HG03469 (cell line): ENCODE measurements around the gene SLX1A.
"Not testable (repeated sequence)": the region's sequence is repeated elsewhere in the genome, so short reads cannot be mapped to it uniquely, and the experiment has no call there.

Source experiments
- ATAC-seq: cut with Tn5 transposase; IDR thresholded peaks from one replicate; pipeline ENCODE4 v1.9.1; 2021; ENCODE audit warnings: mild to moderate bottlenecking, moderate library complexity, moderate number of reproducible peaks; ENCODE audit not compliant: unreplicated experiment

SLX1A gene

DNA sequence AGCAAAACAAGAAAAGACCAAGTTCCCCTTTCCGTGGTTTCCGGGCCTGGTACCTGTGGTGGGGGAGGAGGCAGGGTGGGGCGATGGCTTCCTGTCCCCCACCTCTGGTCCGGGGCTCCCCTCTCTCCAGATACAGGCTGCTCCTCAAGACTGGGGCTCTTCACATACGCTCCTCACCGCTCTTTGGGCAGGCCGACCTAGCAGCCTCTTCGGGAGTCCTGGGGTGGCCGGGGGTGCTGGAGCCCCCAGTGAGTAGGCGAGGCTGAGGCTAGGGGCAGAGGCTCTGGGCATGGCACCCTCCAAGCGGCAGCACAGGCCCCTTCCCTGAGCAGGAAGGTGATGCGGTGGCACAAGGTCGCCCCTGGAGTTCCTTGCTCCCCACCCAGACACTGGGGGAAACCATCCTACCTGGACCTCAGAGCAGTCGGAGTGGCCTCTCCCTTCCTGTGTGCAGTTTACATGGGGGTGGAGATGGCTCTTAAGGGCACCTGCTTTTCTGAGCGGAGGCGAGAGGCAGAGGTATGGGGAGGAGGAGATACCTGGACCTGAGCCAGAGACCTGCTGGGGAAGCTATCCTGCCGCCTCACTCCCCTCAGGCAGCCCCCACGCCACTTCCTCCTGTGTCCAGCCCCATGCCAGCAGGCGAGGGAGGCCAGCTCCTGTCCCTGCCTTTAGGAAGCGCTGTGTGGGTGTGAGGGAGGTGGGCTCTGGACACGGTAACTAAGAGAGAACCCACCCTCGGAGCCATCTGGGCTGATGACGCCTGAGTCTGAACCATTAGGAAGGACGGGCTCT is 9.4 kb upstream of the SLX1A start:
- no peak for ATAC-seq

DNA sequence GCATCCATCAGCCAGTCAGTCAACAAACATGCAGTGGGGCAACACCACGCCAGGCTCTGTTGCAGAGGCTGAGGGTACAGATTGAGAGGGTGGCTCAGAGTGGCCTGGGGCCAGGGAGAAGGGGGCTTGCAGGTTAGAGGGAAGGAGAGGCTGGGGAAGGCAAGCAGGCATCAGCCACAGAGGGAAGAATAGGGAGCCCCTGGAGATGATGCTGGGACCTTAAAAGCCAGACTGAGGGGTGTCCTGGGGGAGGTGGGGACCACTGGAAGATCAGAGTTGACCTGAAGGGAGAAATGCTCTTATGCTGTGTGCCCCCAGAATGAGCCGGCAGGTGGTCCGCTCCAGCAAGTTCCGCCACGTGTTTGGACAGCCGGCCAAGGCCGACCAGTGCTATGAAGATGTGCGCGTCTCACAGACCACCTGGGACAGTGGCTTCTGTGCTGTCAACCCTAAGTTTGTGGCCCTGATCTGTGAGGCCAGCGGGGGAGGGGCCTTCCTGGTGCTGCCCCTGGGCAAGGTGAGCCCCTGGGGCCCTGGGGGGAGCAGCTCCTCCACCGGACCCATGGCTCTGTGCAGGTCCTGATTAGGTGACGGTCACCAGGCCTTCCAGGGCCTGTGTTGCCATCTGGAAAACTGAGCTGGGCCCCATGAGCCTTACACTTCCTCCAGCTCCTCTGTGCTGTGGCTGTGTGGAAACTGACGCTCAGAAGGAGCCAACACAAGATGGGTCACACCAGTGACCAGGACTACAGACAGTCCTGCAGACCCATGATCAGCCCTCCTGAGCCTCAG is 8.6 kb upstream of the SLX1A start:
- no peak for ATAC-seq

DNA sequence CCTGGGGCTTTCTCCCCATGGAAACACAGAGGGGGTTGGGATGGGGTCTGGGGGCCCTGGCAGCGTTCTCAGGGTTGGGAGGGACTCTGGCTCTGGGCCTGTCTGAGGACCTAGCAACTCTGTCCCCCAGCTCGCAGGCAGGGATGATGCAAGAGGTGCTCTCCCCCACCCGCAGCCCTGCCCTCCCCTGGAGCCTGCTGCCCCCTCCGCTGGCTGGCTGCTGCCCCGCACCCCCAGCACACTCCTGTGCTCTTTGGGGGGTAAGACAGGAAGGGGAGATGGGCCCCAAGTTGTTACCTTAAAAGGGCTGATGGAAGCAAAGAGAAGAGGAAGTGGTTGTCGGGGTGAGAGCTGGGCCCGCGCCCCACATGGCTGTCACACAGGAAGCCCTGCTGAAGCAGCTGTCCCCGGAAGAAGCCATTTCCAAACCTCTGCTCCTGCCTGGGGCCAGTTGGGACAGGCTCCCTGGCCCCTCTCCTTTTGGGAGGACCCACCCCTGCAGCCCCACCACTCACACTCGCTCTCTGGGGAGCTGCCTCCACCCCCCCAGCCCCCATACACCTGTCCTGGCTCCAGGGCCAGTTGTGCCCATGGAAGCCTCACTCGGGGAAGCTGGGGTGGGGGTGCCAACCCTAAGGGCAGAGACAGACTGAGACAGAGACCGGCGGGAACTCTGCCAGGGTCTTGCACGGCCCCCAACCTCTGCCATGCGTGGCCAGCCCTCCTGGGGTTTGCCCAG is 7.8 kb upstream of the SLX1A start:
- no peak for ATAC-seq

DNA sequence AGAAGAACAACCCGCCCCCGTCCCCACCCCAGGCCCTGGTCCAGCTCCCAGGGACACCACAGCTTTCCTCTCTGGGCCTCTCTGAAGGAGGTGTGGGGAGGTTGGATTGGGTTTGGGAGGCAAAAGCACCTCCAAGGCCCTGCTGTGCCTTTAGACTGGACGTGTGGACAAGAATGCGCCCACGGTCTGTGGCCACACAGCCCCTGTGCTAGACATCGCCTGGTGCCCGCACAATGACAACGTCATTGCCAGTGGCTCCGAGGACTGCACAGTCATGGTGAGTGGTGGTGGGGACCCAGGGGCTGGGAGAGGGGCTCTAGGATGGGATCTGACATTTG is 7.3 kb upstream of the SLX1A start:
- no peak for ATAC-seq

DNA sequence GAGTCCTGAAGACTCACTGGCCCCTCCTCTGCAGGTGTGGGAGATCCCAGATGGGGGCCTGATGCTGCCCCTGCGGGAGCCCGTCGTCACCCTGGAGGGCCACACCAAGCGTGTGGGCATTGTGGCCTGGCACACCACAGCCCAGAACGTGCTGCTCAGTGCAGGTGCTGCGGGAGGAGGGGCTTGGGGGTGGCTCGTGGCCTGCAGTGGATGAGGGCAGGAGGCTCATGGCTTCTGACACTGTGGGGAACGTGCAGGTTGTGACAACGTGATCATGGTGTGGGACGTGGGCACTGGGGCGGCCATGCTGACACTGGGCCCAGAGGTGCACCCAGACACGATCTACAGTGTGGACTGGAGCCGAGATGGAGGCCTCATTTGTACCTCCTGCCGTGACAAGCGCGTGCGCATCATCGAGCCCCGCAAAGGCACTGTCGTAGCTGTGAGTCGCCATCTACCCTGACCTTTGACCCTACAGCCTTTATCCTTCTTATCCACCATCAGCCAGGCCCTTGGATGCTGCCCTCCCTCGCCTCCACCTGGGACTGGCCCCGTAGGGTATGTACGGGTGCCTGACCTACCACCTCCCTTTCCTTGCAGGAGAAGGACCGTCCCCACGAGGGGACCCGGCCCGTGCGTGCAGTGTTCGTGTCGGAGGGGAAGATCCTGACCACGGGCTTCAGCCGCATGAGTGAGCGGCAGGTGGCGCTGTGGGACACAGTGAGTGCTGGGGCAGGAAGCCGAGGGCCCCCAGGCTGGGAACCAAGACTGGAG is 6.7 kb upstream of the SLX1A start:
- ATAC-seq, result no peak

DNA sequence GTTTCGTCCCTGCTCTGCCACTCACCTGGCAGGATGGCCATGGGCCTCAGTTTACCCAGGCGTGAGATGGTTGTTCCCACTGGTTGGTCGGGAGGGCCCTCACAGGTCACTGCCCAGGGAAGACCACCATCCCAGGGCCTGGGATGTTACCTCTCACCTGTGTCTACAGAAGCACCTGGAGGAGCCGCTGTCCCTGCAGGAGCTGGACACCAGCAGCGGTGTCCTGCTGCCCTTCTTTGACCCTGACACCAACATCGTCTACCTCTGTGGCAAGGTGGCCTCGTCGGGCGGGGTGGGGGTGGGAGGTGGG is 6.2 kb upstream of the SLX1A start:
- ATAC-seq, result no peak

DNA sequence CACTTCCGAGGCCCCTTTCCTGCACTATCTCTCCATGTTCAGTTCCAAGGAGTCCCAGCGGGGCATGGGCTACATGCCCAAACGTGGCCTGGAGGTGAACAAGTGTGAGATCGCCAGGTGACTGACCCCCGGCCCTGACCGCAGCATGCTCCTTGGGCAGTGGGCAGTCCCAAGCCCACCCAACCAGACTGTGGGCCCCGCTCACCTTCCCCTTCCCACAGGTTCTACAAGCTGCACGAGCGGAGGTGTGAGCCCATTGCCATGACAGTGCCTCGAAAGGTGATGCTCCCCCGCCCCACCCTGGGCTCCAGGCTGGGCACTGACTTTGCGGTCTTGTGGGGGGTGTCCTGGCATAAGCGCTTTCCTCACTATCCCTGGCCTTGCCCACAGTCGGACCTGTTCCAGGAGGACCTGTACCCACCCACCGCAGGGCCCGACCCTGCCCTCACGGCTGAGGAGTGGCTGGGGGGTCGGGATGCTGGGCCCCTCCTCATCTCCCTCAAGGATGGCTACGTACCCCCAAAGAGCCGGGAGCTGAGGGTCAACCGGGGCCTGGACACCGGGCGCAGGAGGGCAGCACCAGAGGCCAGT is 5.6 kb upstream of the SLX1A start:
- no peak for ATAC-seq

DNA sequence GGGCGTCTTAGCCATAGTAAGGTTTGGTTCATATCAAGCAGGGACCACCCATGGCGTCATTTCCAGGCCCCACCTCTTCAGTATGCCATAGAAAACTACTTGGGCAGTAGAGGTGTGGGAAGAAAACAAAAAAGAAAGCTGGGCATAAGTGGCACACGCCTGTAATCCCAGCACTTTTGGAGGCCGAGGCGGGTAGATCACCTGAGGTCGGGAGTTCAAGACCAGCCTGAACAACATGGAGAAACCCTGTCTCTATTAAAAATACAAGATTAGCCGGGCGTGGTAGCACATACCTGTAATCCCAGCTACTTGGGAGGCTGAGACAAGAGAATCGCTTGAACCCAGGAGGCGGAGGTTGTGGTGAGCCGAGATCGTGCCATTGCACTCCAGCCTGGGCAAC is 2.5 kb upstream of the SLX1A start:
- not testable (repeated sequence) for ATAC-seq

DNA sequence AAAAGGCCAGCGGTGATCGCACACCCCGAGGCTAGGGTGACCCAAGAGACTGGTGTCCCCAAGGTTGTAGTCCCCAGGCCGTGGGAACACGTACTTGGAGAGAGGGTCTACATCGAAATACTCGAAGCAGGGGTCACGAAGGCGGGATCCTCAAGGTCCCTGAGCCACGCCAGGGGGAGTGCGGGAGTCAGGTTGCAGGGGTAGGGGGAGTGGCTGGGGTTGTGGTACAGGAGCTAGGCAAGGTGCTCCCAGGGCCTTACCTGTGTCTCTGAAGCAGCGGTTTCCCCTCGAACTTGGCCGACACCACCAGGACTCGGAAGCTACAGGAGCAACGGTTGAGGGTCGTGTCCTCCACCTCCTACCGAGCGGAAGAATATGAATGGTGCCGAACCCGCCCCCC is 577 bp upstream of the SLX1A start:
- not testable (repeated sequence) for ATAC-seq

DNA sequence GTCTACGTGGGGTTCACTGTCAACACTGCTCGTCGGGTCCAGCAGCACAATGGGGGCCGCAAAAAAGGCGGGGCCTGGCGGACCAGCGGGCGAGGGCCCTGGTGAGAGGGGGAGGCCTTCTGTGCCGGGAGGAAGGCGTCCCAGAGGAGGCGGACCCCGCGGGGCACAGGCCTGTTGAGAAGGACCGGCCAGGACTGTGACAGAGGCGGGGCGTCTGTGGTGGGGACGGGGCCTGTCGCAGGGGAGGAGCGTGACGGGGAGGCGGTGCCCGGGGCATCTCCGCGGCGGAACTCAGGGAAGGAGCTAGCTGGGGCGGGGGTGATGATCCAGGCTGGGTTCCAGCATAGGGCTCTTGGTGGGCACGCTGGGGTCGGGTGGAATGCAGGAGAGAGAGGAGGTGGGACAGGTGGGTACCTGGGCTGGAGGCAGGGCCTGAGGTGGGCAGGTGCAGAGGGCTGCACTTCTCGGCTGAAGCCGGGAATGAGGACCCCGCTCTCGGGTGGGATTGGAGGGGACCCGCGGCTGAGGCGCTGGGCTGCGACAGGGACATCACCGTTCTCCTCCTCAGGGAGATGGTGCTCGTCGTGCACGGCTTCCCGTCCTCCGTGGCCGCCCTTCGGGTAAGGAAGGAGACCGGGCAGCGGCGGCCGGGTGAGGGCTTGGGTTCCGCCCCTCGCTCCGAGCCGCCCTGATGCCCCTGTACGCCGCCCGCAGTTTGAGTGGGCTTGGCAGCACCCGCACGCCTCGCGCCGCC is 674 bp downstream of the SLX1A start:
- peak; percentile 19 for ATAC-seq

DNA sequence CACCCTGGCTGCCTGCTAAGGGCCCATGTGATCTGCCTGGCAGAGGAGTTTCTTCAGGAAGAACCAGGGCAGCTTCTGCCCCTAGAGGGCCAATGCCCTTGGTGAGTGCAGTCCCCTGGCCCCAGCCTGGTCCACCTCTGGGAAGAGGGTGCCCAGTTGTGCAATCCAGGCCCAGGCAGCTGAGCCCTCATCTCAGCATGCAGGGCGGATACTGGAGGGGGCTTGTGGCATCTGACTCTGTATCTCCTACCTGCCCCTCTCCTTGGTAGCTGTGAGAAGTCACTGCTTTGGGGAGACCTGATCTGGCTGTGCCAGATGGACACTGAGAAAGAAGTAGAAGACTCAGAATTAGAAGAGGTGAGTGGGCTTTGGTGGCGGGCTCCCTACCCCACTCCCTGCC is 3.3 kb downstream of the SLX1A start:
- not testable (repeated sequence) for ATAC-seq

DNA sequence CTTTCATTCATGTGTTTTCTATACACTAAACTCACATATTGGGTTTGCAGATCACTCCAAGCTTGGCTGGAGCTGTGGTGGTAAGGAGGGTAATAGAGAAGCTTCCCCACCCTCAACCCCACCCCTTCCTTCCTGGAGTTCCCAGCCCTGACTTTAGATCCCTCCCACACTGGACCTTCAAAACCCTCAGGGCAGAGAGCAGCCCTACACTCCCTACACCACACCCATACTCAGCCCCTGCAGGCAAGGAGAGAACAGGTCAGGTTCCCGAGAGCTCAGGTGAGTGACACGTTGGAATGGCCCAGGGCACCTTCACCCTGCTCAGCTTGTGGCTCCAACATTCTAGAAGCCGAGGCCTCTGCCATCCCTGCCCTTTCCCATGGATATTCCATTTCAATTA is 5.4 kb downstream of the SLX1A start, which contains the start of gene SULT1A3:
TSS of gene SULT1A3 (plus strand) at position 207 of the 400 bp plus-strand sequence. CDS start 1,474 bp downstream, outside the sequence.
- ATAC-seq, result not testable (repeated sequence)

DNA sequence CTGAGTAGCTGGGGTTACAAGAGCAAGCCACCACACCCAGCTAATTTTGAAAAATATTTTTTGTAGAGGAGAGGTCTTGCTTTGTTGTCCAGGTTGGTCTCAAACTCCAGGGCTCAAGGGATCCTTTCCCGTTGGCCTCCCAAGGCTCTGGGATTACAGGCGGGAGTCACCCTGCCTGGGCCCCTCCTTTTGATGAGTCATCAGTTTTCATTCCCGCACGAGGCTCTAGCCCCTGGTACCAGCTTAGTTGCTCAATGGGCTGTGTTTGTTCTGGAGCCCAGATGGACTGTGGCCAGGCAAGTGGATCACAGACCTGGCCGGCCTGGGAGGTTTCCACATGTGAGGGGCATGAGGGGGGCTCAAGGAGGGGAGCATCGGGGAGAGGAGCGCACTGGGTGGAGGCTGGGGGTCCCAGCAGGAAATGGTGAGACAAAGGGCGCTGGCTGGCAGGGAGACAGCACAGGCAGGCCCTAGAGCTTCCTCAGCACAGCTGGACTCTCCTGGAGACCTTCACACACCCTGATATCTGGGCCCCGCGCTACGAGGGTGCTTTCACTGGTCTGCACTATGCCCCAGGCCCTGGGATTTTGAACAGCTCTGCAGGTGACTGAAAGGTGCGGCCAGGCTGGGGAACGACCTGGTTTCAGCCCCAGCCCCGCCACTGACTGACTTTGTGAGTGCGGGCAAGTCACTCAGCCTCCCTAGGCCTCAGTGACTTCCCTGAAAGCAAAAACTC is 6.1 kb downstream of the SLX1A start:
- not testable (repeated sequence) for ATAC-seq

DNA sequence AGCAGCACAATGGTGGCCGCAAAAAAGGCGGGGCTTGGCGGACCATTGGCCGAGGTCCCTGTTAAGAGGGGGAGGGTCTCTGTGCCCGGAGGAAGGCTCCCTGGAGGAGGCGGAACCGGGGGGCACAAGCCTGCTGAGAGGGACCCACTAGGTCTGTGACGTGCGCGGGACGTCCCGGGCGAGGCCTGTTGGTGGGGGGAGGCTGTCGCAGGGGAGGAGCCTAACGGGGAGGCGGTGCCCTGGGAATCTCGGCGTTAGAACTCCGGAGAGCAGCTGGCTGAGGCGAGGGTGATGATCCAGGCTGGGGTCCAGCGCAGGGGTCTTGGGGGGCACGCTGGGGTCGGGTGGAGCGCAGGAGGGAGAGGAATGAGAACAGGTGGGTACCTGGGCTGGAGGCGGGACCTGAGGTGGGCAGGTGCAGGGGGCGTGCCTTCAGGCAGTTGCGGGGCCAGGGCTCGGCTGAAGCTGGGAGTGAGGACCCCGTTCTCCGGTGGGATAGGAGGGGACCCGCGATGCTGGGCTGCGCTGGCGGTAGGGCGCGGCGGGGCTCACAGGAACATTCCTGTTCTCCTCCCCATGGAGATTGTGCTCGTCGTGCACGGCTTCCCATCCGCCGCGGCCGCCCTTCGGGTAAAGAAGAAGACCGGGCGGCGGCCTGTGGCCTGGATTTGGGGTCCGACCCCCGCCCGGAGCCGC is 12.0 kb downstream of the SLX1A start:
- ATAC-seq, result not testable (repeated sequence)

DNA sequence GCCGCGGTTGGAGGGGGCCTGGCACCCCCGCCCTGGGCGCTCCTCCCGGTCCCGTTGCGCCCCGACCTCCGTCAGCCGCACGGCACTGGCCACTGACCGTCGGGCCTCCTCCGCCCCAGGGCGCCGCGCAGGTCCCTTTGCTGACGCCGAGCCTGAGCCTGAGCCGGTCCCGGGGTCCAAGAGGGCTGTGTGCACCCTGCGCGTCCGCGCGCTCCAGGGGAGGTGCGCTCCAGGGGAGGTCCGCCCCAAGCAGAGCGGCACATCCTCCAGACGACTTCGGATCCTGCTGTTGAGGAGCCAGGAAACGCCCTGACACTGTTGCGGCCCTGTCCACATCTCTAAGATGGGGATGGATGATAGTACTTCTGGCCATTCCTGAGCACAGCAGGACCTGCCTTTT is 12.6 kb downstream of the SLX1A start:
- not testable (repeated sequence) for ATAC-seq

DNA sequence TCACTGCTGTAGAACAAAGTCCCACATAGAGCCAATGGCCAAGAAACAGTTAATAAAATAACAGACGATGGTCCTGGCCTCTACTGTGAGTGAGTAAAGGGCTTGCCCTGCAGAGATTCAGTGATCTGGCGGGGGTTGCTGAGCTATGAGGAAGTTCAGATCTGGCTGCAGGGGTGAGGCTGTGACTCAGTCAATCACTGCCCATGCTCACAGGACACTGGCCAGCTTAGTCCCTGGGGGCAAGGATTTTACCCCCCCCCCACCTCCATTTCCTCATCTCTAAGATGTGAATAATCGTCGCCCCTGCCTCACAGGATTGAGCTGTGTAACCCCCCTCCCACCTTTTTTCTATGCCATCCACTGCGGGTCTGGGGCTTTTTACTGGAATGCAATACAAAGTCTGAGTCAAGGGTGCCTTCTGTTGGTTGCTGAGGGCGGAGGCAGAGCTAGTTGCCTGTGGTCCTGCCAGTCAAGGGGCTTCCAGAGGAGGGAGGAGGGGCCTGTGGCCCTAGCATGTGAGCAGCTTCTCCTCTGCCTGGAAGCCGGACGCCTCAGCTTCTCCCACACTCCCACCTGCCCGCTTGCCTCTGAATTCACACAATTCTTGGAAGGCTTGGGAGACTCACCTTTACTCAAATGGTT is 13.5 kb downstream of the SLX1A start:
- not testable (repeated sequence) for ATAC-seq

DNA sequence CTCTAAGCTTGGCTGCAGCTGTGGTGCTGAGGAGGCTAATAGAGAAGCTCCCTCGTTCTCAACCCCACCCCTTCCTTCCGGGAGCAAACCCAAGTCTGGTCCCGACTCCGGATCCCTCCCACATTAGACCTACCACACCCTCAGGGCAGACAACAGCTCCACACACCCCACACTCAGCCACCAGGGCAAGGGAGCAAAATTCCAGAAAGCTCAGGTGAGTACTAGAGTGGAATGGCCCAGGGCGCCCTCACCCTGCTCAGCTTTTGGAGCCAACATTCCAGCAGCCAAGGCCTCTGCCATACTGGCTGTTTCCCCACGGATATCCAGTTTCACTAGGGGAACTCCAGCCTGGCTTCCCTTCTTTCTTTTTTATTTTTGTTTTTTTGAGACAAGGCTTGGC is 15.4 kb downstream of the SLX1A start:
- not testable (repeated sequence) for ATAC-seq

DNA sequence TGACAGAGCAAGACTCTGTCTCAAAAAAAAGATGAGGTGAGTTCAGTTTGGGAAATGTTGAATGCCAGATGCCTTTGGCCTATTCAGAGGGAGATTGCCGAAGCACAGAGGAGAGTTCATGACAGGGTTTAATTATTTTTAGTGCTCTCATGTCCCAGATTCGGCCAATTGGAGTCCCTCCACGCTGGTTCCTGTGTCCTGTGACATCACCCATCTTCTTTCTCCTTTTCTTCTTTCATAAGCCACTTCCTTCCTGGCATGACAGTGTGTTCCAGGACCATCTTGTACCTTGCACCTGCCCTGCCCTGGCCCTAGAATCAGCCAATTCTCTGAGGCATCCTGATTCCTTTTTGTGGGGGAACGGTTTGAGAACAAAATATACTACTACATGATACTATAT is 17.7 kb downstream of the SLX1A start:
- ATAC-seq, result not testable (repeated sequence)
